Dendritic cell treated with granulocyte-macrophage colony-stimulating factor and Interleukin-4, amounts not matched to agents 40 ng/mL and 50 ng/mL, for 4 days (primary cell): Measurements from ENCODE around the gene STEAP2.
"Not testable (repeated sequence)": the region's sequence is repeated elsewhere in the genome, so short reads cannot be mapped to it uniquely, and the experiment has no call there.

Source experiments
- H3K27ac Mint-ChIP-seq: one replicate; pipeline ENCODE4 v1.8.0; 2022; ENCODE audit warnings: mild to moderate bottlenecking, mixed read lengths
- H3K27me3 Mint-ChIP-seq: one replicate; pipeline ENCODE4 v1.8.0; 2022; ENCODE audit warnings: mild to moderate bottlenecking, mixed read lengths
- H3K36me3 Mint-ChIP-seq: one replicate; pipeline ENCODE4 v1.8.0; 2022; ENCODE audit warnings: low read depth, mixed read lengths
- H3K4me1 Mint-ChIP-seq: one replicate; pipeline ENCODE4 v1.8.0; 2022; ENCODE audit warnings: low read depth, mixed read lengths
- H3K4me3 Mint-ChIP-seq: one replicate; pipeline ENCODE4 v1.8.0; 2022; ENCODE audit warnings: mild to moderate bottlenecking, moderate library complexity, mixed read lengths
- H3K9me3 Mint-ChIP-seq: one replicate; pipeline ENCODE4 v1.8.0; 2022; ENCODE audit warnings: mixed read lengths
- intact Hi-C: fragments of 100-400 bp; cut with micrococcal nuclease; formaldehyde crosslinking; loops from one replicate; pipeline ENCODE4 v1.15.0; 2022

The STEAP2 gene

GRCh38 chr7:90180011-90180585 lies 31.4 kb upstream of the STEAP2 start:
- no peak overlapping the region for H3K27ac Mint-ChIP-seq
- H3K4me3 Mint-ChIP-seq = no peak overlapping the region
- intact Hi-C loops = no loop called here
- no peaks in the 10 kb centered on the region for H3K27me3 Mint-ChIP-seq
- H3K36me3 Mint-ChIP-seq = no peaks in the 10 kb centered on the region
- peaks cover 14% of the 10 kb centered on the region for H3K9me3 Mint-ChIP-seq
- H3K4me1 Mint-ChIP-seq = peaks cover 13% of the 10 kb centered on the region

DNA sequence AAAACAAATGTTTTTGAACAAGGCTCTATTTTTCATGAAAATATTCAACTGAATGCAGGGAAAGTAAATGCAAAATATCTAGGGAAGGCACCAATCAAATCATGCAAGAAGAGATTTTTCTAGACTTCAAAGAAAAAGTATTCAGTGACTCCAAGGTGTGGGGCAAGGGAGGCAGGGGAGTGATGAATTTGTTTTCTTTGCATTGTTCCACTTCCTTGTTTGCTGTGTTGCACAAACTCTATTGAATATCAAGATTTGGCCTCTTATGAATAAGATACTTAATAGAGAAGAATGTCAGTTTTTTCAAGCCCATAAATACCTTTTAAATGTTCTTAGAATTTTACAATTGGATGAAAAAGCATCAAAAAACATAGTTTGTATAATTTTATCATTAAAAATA lies 30.9 kb upstream of the STEAP2 start:
- Mint-ChIP-seq H3K9me3 (peaks cover 13% of the 10 kb centered on the region), H3K27ac (no peak overlapping the region), H3K4me1 (peaks cover 13% of the 10 kb centered on the region), H3K36me3 (no peaks in the 10 kb centered on the region), H3K27me3 (no peaks in the 10 kb centered on the region), H3K4me3 (no peak overlapping the region)
- intact Hi-C loops = no loop called here

GRCh38 chr7:90181485-90181884 lies 30.1 kb upstream of the STEAP2 start:
- peaks cover 5% of the 10 kb centered on the region for H3K9me3 Mint-ChIP-seq
- no peaks in the 10 kb centered on the region for H3K27me3 Mint-ChIP-seq
- intact Hi-C loops = no loop called here
- H3K36me3 Mint-ChIP-seq = no peaks in the 10 kb centered on the region
- H3K27ac Mint-ChIP-seq = no peak overlapping the region
- no peak overlapping the region for H3K4me3 Mint-ChIP-seq
- H3K4me1 Mint-ChIP-seq = peaks cover 13% of the 10 kb centered on the region

GRCh38 chr7:90186290-90186689 lies 25.2 kb upstream of the STEAP2 start:
- H3K27ac Mint-ChIP-seq, H3K36me3 Mint-ChIP-seq, H3K9me3 Mint-ChIP-seq, H3K27me3 Mint-ChIP-seq, H3K4me3 Mint-ChIP-seq, intact Hi-C loops: not testable (repeated sequence)
- H3K4me1 Mint-ChIP-seq = peaks cover 11% of the 10 kb centered on the region

- no peak overlapping the region for H3K27ac Mint-ChIP-seq
- no peaks in the 10 kb centered on the region for H3K36me3 Mint-ChIP-seq
- H3K9me3 Mint-ChIP-seq = peaks cover 8% of the 10 kb centered on the region
- intact Hi-C loops = no loop called here
- H3K4me1 Mint-ChIP-seq = peaks cover 11% of the 10 kb centered on the region
- no peak overlapping the region for H3K4me3 Mint-ChIP-seq
- H3K27me3 Mint-ChIP-seq = no peaks in the 10 kb centered on the region
These were observed 24.0 kb upstream of the STEAP2 start for GRCh38 chr7:90187507-90188050.

GRCh38 chr7:90188281-90188680 lies 23.3 kb upstream of the STEAP2 start:
- Mint-ChIP-seq H3K9me3 (peaks cover 8% of the 10 kb centered on the region), H3K36me3 (no peaks in the 10 kb centered on the region), H3K4me3 (no peak overlapping the region), H3K27me3 (no peaks in the 10 kb centered on the region), H3K4me1 (peaks cover 11% of the 10 kb centered on the region), H3K27ac (no peak overlapping the region)
- intact Hi-C loops = no loop called here

DNA sequence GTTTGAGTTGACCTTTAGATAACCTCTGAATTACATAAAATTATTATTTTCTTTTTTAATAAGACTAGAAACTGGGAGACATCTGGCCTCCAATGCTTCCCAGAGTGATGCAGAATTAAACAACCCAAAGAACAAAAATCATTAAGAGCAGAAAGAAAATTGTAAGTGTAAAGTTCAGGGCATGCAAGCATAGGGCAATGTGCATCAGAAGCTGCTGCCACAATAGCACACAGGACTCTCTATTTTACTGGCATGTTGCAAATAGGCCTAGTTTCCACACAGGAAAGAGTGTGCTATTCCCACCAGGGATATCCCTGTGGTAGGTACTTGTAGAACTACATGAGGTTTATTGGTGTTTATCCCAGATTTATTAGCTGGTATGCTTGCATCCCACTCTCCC lies 20.5 kb upstream of the STEAP2 start:
- peaks cover 8% of the 10 kb centered on the region for H3K9me3 Mint-ChIP-seq
- no peak overlapping the region for H3K27ac Mint-ChIP-seq
- H3K27me3 Mint-ChIP-seq = no peaks in the 10 kb centered on the region
- H3K36me3 Mint-ChIP-seq = no peaks in the 10 kb centered on the region
- H3K4me3 Mint-ChIP-seq = no peak overlapping the region
- intact Hi-C loops = no loop called here
- peaks cover 11% of the 10 kb centered on the region for H3K4me1 Mint-ChIP-seq

DNA sequence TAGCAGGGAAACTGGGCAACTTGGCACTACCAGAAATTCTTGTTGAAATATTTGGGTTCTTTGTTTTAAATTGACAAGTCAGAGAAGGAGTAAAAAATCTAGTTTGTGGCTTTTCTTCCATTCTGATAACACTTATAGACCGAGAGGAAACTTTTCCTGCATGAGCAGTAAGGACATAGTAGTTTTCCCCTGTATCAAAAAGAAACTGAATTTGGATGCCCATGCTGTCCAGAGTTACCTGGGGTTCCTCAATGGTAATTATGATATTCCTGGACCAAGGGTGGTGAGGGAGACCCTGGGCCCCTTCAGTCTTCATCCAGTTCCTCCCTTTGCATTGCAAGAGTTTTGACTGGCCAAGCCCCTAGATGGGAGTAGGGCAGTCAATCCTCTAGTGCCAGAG lies 19.9 kb upstream of the STEAP2 start:
- intact Hi-C loops = no loop called here
- no peaks in the 10 kb centered on the region for H3K36me3 Mint-ChIP-seq
- H3K27me3 Mint-ChIP-seq = no peaks in the 10 kb centered on the region
- peaks cover 8% of the 10 kb centered on the region for H3K9me3 Mint-ChIP-seq
- peaks cover 11% of the 10 kb centered on the region for H3K4me1 Mint-ChIP-seq
- H3K27ac Mint-ChIP-seq = no peak overlapping the region
- no peak overlapping the region for H3K4me3 Mint-ChIP-seq

DNA sequence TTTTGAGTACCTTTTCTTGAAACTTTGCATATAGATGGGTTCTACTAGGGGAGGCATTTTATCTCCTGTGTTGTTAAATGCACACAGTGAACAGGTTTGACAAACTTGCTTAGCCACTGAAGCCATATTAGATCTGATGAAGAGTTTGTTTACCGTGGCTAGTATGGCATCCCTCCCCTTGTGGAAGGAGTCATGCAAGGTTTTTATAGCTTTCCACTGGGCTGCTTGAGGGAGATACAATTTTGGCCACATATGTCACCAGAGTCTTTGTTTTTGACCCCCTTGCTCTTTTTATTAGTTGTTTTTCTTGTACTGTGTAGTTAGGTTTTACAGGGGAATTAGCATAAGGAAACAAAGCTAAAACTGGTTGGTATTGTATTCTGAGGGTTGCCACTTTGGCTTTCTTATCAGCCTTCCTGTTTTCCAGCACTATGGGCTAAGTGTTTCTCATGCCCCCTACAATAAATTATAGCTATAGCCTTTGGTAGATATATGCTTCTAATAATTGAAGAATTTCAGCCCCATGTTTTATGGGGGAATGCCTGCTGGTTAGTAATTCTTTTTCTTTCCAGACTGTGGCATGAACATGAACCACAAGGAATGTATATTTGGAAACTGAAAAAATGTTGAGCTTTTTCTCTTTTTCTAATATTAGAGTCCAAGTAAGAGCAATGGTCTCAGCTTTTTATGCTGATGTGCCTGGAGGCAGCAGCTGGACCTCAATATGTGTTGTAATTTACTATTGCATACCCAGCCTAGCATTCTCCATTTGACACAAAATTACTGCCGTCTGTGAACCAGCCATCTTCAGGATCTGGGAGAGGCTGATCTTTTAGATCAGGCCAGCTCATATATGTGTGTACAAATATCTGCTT lies 18.4 kb upstream of the STEAP2 start:
- Mint-ChIP-seq H3K9me3 (peaks cover 8% of the 10 kb centered on the region), H3K27me3 (no peaks in the 10 kb centered on the region), H3K36me3 (no peaks in the 10 kb centered on the region), H3K27ac (no peak overlapping the region), H3K4me3 (no peak overlapping the region), H3K4me1 (peaks cover 5% of the 10 kb centered on the region)
- intact Hi-C loops = no loop called here

GRCh38 chr7:90194911-90195809 lies 16.4 kb upstream of the STEAP2 start:
- intact Hi-C loops = no loop called here
- H3K4me3 Mint-ChIP-seq = no peak overlapping the region
- H3K27ac Mint-ChIP-seq = no peak overlapping the region
- peaks cover 8% of the 10 kb centered on the region for H3K9me3 Mint-ChIP-seq
- H3K36me3 Mint-ChIP-seq = no peaks in the 10 kb centered on the region
- no peaks in the 10 kb centered on the region for H3K4me1 Mint-ChIP-seq
- H3K27me3 Mint-ChIP-seq = no peaks in the 10 kb centered on the region

- H3K36me3 Mint-ChIP-seq = no peaks in the 10 kb centered on the region
These were observed 9.9 kb upstream of the STEAP2 start for GRCh38 chr7:90201500-90202195.

GRCh38 chr7:90207956-90208355 lies 3.6 kb upstream of the STEAP2 start:
- H3K36me3 Mint-ChIP-seq = no peaks in the 10 kb centered on the region
- peaks cover 12% of the 10 kb centered on the region for H3K4me1 Mint-ChIP-seq
- H3K4me3 Mint-ChIP-seq = no peak overlapping the region
- H3K27me3 Mint-ChIP-seq = peaks cover 30% of the 10 kb centered on the region
- H3K9me3 Mint-ChIP-seq = no peaks in the 10 kb centered on the region
- no peak overlapping the region for H3K27ac Mint-ChIP-seq
- intact Hi-C loops = no loop called here

More at GRCh38 chr7:90201500-90202195, 9.9 kb upstream of the STEAP2 start:
- intact Hi-C loops = no loop called here
- no peaks in the 10 kb centered on the region for H3K4me1 Mint-ChIP-seq
- no peaks in the 10 kb centered on the region for H3K9me3 Mint-ChIP-seq
- no peak overlapping the region for H3K27ac Mint-ChIP-seq
- no peak overlapping the region for H3K4me3 Mint-ChIP-seq
- no peaks in the 10 kb centered on the region for H3K27me3 Mint-ChIP-seq

DNA sequence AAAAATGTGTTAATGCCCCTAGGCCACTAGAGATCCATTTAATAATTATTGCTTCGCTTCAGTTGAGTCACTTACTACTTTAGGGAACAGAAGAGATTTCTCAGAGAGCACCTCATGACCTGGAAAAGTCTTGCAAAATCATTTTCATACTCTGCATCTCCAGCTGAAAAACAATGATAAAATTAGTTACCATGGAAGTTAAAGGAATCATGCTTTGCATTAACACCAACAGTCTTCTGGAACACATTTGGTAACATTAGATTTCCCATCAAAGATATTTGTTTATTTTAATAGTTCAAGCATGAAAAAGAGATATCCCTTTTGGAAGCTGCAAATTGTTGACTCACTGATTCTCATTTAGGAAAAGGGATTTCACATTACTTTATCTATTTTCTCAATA lies 1.8 kb upstream of the STEAP2 start:
- Mint-ChIP-seq H3K36me3 (no peaks in the 10 kb centered on the region), H3K27me3 (peaks cover 30% of the 10 kb centered on the region), H3K27ac (no peak overlapping the region), H3K4me1 (peaks cover 12% of the 10 kb centered on the region), H3K4me3 (no peak overlapping the region), H3K9me3 (no peaks in the 10 kb centered on the region)
- intact Hi-C loops = no loop called here
